NOMO-1 treated with DMSO at 0.1 percent for 48 hours (cell line): ENCODE data around the gene CELSR1.
"Not testable (repeated sequence)": the region's sequence is repeated elsewhere in the genome, so short reads cannot be mapped to it uniquely, and the experiment has no call there.

ENCODE experiments used
- DNase-seq: peaks from one replicate; lab custom pipeline; 2025; ENCODE audit not compliant: unreplicated experiment; lab: John Stamatoyannopoulos, UW

CELSR1 gene

GRCh38 chr22:46424496-46424895 is 112.9 kb downstream of the CELSR1 start:
- DNase-seq: no peak

DNA sequence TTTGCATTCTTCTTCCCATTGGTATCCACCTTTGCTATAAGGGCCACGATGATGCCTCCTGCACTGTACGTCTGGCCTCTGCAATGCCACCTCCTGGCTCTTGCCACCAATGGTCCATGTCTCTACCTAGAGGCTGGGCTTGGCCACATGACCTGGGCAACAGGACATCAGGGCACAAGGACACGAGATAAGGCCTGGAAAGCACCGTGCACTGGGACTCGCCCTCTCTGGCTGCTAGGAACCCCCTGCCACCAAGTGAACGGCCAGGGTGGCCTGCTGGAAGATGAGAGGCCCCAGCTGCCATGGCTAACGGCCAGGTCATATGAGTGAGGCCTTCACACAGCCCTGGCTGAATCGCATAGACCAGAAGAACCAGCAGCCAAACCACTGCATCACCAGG is 114.5 kb downstream of the CELSR1 start:
- DNase-seq: no peak

DNA sequence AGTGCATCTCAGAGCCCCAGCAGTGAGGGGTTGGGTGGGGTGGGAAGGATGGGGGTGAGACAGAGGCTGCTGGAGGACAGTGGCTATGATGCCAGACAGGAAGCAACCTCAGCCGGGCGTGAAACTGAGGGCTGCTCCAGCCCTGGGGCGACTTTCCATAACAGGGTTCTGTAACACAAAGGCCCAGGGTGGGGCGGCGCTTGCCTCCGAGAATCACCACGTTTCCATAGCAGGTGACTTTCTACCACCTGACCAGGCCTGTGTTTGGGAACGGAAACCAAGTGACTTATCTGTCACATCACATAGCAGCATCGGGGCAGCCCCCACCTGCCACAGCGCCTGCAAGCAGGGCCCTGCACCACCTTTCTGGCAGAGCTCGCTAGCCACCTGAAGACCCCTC is 116.2 kb downstream of the CELSR1 start:
- DNase-seq: no peak

DNA sequence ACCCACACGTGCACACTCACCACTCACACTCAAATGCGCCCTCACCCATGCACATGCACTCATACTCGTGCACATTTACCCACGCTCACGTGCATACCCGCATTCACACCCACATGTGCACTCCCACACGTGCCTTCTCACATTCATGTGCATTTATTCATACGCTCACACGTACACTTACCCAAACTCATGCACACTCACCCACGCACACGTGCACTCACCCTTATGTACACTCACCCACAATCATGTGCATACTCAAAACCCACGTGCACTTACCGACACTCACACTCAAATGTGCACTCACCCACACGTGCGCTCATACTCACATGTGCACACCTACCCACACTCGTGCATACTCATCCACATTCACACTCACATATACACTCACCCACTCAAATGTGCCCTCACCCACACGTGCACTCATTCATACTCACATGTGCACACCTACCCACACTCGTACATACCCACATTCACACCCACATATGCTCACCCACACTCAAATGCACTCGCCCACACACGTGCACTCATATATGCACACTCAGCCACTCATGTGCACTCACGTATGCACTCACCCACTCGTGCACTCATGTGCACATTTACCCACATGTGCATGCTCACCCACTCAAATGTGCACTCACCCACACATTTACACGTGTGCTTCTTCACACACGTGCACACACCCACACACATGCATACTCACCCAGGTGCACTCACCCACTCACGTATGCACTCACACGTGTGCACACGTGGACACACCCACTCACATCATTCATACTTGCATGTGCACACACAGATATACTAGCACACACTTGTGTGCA is 117.5 kb downstream of the CELSR1 start:
- no peak for DNase-seq

GRCh38 chr22:46418827-46419226 is 118.6 kb downstream of the CELSR1 start:
- no peak for DNase-seq

GRCh38 chr22:46417769-46418168 is 119.7 kb downstream of the CELSR1 start:
- no peak for DNase-seq

- DNase-seq: no peak
Measured at GRCh38 chr22:46416891-46417580, 120.4 kb downstream of the CELSR1 start.

GRCh38 chr22:46416520-46416871 is 120.9 kb downstream of the CELSR1 start:
- DNase-seq: no peak

DNA sequence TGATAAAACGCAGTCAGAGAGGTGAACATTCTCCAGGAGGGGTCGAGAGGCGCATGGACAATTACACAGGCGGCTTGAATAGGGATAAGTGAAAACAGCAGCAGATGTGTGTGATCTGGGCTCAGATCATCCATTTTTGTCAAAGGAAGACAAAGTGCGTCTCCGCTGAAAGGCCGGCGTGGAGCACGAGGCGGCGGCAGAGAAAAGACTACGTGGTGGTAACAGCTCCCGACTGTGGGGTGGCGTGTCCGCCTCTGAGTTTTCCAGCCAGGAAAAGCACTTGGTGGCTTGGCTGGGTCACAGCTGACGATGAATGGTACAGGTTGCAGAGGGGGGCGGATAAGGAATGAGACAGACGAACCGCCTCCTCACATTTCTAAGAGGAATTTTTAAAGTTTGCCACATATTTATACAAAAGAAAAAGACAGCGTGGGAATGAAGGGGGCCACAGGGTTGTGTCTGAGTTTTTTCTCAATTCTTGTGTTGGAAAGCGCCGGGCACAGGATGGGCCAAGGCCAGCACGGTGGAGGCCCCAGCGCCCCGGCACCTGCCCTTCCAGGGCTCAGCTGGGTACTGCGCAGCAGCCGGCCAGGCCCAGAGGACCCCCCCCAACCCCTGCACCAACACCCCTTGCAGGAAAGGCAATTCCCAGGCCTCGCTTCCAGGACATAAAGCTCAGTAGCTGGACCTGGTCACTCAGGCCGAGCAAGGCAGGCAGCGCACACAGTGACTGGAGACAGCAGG is 121.5 kb downstream of the CELSR1 start:
- DNase-seq: no peak

DNA sequence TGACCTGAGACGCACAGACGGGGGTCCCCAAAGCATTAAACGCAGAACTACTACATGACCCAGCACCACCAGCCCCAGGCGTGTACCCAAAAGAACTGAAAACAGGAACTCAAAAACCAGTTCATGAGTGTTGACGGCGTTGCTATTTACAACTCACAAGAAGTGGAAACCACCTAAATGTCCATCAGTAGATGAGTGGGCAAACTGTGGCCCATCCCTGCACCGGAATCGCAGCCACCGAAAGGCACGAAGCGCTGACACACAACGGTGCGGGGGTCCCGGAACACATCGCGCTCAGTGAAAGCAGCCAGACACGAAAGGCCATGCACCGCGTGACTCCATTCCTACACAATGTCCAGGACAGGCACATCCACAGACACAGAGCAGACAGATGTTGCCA is 122.7 kb downstream of the CELSR1 start:
- DNase-seq: no peak

GRCh38 chr22:46413725-46414379 is 123.6 kb downstream of the CELSR1 start:
- no peak for DNase-seq

DNA sequence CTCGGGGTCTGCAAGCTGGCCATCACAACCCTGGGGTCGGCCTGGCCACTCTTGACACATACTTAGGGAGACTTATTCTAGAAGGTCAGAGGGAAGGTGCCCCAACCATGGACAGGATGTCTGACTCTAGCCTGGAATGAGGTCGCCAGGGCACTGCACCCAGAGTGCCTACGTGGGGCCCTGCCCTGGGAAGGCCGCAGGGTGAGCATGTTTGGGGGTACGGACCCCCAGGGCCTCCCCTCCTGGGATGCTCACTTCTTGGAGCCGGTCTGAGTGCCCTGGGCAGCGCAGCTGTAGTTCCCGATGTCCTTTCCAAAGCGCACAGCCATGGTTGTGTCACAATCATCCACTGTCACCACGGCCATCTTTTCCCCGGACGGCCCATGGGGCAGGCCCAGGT is 126.1 kb downstream of the CELSR1 start:
- DNase-seq: no peak

GRCh38 chr22:46410291-46410808 is 127.1 kb downstream of the CELSR1 start:
- DNase-seq: no peak

DNA sequence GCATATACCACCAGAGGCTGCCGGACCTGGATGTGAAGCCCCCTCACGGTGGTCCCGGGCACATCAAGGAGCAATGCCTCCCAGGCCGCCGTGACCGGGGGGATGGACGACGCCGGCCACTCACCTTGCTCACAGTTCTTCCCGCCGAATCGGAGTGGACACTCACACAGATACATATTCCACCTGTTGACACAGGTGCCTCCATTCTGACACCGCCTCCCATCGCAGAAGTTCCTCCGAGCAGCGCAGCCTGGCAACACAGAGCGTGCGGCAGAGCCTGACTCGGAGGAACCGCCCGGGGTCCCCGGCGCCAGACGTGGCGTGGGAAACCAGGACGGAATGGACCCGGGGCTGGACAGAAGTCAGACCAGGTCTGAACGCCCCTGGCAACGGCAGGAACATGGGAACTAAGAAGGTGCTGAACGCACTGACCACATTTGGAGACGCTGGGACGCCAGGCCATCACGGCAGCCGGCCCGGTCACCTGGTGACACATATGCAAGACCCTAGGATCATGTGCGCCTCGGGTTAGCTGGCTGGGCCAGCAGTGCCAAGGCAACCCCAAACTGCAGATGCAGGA is 127.7 kb downstream of the CELSR1 start:
- DNase-seq: no peak

GRCh38 chr22:46408568-46409506 is 128.6 kb downstream of the CELSR1 start:
- no peak for DNase-seq

DNA sequence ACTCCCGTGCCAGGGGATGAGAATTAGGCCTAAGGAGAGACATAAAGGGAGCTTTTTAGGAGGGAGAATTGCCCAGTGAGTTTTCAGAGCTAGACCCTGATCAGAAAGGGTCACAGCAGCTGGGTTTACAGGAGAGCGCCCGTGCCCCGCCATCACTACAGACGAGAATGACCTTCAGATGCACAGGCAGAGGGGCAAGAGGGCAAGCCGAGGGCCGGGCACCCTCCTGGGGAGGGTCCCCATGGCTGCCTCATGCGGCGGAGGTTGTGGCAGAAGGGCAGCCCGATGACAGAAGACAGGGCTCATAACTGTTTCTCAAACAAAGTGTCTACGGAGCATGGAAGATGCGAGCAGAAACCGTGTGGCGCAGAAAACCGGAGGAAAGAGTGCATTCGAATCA is 129.7 kb downstream of the CELSR1 start:
- no peak for DNase-seq

- no peak for DNase-seq
Measured at GRCh38 chr22:46406791-46407190, 130.6 kb downstream of the CELSR1 start.

DNA sequence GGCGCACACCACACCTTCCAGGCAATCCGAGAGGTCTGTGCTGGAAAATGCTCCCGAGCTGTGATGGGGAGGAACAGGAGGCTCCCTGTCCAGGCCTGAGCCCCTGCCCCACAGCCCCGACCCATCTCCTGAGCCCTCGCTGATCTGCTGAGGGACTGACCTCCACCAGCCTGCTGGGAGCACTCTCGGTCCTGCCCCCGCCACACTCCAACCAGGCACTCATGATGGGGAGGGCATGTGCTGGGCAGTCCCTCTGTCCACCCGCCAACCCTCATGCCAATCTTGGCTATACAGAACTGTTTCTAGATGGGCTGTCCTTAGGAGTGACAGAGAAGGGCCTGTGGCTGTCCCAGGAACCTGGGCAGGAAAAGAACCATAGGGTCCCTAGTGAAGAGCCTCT is 131.1 kb downstream of the CELSR1 start:
- no peak for DNase-seq

GRCh38 chr22:46405901-46406300 is 131.5 kb downstream of the CELSR1 start:
- DNase-seq: no peak

DNA sequence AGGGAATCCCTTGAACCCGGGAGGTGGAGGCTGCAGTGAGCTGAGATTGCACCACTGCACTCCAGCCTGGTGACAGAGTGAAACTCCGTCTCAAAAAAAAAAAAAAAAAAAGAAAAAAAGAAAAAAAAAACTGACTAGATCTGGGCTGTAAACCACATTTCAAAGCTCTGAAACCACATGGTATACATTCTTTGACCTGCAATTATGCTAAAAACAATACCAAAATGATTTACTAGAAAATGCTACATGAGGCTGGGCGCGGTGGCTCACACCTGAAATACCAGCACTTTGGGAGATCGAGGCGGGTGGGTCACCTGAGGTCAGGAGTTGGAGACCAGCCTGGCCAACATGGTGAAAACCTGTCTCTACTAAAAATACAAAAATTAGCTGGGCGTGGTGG is 133.5 kb downstream of the CELSR1 start:
- not testable (repeated sequence) for DNase-seq
